Activated T-helper 9 cell treated with anti-CD3 and anti-CD28 coated beads, Interleukin-2, amount 50 U/mL, for 16 hours (primary cell): Measurements from ENCODE around the gene IL10.

Experiments
- DNase-seq: peaks from one replicate; pipeline ENCODE4 v3.0.0-alpha.2; 2020; ENCODE audit warnings: low read depth

Gene IL10

GRCh38 chr1:206772243-206772937, at the start of gene IL10:
TSS of gene IL10 (minus strand) at chr1:206772494. CDS start at chr1:206772435, 59 bp downstream.
- DNase-seq: no peak

DNA sequence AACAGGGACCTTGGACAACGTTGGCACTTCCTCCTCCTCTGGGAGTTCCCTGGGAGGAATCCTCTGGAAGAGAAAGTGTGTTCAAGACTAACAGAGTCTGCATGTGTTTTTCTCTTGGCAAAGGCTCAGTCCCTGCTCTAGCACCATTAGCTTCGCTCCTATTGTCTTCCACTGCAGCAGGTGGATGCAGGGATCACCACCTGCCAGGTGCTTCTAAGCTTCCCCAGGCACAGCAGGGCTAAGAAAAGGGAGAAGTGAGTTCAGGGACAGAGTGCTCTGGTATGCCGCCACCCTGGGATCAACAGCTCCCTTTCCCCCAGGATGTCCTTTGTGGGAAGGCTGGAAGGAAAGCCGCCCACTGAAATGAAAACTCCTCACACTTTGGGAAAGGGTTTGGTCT, 49.2 kb upstream of the IL10 start:
- DNase-seq: no peak

- no peak for DNase-seq
Measured at GRCh38 chr1:206816390-206817287, 44.3 kb upstream of the IL10 start.

- DNase-seq: no peak
Measured at GRCh38 chr1:206814716-206815341, 42.5 kb upstream of the IL10 start.

- no peak for DNase-seq
Measured at GRCh38 chr1:206812471-206812870, 40.2 kb upstream of the IL10 start.

- no peak for DNase-seq
Measured at GRCh38 chr1:206809504-206810084, 37.3 kb upstream of the IL10 start.

DNA sequence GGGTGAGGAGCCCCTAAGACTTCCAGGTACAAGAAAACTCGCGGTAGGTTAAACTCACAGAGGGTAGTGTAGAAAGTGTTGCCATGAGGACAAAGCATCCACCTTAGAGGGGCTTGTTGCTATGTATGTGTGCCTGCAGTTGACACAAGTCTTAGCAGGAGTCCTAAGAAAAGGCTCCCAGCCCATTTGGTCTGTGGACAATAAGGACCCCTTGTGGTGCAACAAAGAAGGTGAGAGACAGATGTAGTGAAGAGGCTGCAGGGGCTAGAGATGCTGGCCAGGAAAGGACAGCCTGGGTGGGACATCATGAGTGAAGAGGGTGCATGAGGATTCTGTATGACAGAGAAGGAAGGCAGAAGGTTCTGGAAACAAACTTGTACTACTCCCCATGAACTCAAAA, 36.3 kb upstream of the IL10 start:
- no peak for DNase-seq

DNA sequence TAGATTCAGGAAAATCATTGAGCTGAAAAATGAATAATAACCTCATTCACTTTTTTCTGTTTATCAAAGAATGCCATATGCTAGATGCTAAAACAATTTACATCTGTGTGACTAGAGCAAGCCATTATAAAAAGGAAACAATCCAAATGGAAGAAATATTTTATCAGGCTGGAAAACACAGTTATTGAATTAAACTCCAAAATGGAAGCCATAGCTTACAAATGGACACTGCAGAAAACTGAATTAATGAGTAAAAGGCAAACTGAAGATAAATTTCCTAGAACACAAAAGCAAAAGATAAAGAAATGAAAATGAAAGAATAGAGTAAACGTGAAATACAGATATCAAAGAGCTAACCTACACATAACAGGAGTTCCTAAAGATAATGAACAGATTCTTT, 33.1 kb upstream of the IL10 start:
- no peak for DNase-seq

DNA sequence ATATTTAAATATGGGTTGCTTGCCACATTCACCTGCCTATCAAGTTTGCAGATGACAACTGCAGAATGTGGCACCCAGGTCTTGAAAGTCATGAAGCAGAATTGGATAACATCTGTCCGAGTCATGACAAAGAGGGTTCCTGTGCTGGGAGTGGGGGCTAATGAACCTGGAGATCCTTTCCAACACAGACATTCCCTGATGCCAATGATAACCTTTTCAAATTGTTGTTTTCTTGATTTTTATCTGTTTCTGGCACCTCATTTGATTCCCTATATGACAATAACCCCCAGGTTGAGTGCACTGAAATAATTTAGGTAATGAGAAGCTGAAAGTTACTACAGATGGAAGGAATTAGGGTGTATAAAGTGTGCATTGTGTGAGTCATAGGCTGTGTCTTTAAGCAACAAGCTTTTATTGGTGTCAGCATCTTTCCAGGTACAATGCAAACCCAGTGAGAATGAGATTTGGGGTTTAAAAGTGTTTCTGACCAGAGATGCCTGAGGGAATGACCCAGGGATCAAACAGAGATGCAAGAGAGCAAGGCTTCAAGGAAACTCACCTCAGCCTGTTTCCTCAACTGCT, 32.0 kb upstream of the IL10 start:
- no peak for DNase-seq

DNA sequence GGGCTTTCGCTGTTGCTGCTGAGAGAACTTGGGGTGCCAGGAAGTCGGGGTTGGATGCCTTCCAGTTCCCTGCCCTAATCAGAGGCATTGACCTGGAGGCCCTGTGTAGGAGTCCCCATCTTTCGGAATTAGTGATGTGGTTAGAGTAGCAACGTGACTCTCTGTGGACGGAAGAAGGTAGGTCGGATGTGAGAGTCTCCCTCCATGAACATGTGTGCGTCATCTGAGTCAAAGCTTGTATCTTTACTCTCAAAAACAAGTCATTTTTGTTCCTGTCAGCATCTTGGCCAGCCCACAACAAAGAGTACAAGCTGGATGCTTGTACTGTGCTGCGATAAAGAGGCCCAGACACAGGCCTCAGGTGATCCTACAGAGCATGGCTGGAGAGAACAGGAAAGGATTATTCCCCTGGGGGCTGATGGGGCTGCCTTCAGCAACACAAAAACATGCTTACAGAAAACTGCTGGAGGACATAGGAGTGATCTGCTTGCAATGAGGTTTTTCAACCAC, 31.0 kb upstream of the IL10 start:
- DNase-seq: peak; percentile 59

DNA sequence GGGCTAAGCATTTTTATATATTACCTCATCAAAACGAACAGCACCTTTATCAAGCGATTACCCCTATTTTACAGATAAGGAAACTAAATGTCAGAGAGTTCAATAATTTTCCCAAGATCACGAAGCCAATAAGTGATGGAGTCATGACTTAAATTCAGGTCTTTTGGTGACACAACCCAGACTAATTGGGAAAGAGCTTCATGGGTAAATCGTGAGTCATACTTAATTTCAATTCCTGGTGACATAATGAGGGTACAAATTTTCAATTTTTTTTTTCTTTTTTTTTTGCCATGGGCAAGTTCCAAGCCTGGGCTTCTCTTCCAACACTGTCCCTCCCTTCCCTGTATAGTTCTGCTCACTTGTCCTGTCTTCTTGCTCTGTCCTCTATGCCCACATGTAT, 30.1 kb upstream of the IL10 start:
- no peak for DNase-seq

GRCh38 chr1:206801467-206801866, 29.2 kb upstream of the IL10 start:
- no peak for DNase-seq

GRCh38 chr1:206800891-206801290, 28.6 kb upstream of the IL10 start:
- no peak for DNase-seq

GRCh38 chr1:206800411-206800810, 28.1 kb upstream of the IL10 start:
- no peak for DNase-seq

DNA sequence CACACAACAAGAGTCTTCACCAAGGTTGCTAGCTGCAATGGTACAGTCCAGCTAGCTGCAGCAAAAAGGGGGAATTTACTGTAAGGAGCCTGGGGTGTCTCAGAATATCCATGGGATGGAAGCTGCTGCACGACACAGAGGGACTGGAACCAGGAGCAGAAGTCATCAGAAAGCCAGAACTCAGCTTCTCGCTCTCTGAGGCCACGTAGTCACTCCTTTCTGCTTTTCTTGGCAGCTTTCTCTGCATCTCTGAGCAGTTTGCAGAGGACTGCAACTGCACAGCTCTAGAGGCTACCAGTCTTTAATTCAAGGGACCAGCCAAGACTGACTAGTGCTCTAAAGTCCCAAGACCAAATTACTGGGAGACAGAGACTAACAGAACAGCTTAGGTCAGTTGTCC, 27.0 kb upstream of the IL10 start:
- no peak for DNase-seq

GRCh38 chr1:206798384-206798996, 26.2 kb upstream of the IL10 start:
- DNase-seq: no peak

- no peak for DNase-seq
Measured at GRCh38 chr1:206797534-206798383, 25.5 kb upstream of the IL10 start.

- DNase-seq: no peak
Measured at GRCh38 chr1:206796981-206797402, 24.7 kb upstream of the IL10 start.

GRCh38 chr1:206796116-206796515, 23.8 kb upstream of the IL10 start:
- DNase-seq: no peak

GRCh38 chr1:206794294-206794908, 22.1 kb upstream of the IL10 start:
- peak; percentile 36 for DNase-seq
